ACC112 (cell line): Measurements from ENCODE around the gene RIMS1.

Source experiments
- H2AFZ ChIP-seq: fragments of 200-600 bp; sonication (generic); one replicate; pipeline ENCODE4 v1.6.0; 2017; ENCODE audit warnings: antibody characterized with exemption, low read length; ENCODE audit not compliant: unreplicated experiment
- H3K27ac ChIP-seq: fragments of 200-600 bp; sonication (generic); 2 replicates; pipeline ENCODE4 v1.5.1; 2014; ENCODE audit warnings: low read depth, mild to moderate bottlenecking, antibody characterized with exemption, low read length, moderate library complexity
- H3K27me3 ChIP-seq: fragments of 200-600 bp; sonication (generic); 2 replicates; pipeline ENCODE4 v1.6.1; 2014; ENCODE audit warnings: mild to moderate bottlenecking, antibody characterized with exemption, low read length, moderate library complexity, mixed read lengths; ENCODE audit not compliant: insufficient read depth
- H3K36me3 ChIP-seq: fragments of 200-600 bp; sonication (generic); 2 replicates; pipeline ENCODE4 v1.6.1; 2016; ENCODE audit warnings: mild to moderate bottlenecking, antibody characterized with exemption, low read length, moderate library complexity, mixed read lengths; ENCODE audit not compliant: insufficient read depth
- H3K4me1 ChIP-seq: fragments of 200-600 bp; sonication (generic); one replicate; pipeline ENCODE4 v1.6.1; 2016; ENCODE audit warnings: low read length, mixed read lengths; ENCODE audit not compliant: insufficient read depth, unreplicated experiment, control insufficient read depth
- H3K4me3 ChIP-seq: fragments of 200-600 bp; sonication (generic); 2 replicates; pipeline ENCODE4 v1.5.1; 2014; ENCODE audit warnings: mild to moderate bottlenecking, low read depth, low read length
- H3K79me2 ChIP-seq: fragments of 200-600 bp; sonication (generic); one replicate; pipeline ENCODE4 v1.6.0; 2016; ENCODE audit warnings: low read length; ENCODE audit not compliant: control insufficient read depth, unreplicated experiment, insufficient read depth

The RIMS1 gene

GRCh38 chr6:72151742-72152141 lies 265.4 kb downstream of the RIMS1 start:
- Histone ChIP-seq H3K4me3 (no peak overlapping the region), H3K4me1 (no peaks in the 10 kb centered on the region), H3K79me2 (no peaks in the 10 kb centered on the region), H3K36me3 (no peaks in the 10 kb centered on the region), H2AFZ (no peak overlapping the region), H3K27me3 (no peaks in the 10 kb centered on the region), H3K27ac (no peak overlapping the region)

- no peaks in the 10 kb centered on the region for H3K4me1 ChIP-seq
- no peak overlapping the region for H3K4me3 ChIP-seq
- H2AFZ ChIP-seq: no peak overlapping the region
- H3K27me3 ChIP-seq: no peaks in the 10 kb centered on the region; the same call in 1 of the 2 replicates
- no peaks in the 10 kb centered on the region for H3K79me2 ChIP-seq
- H3K36me3 ChIP-seq: no peaks in the 10 kb centered on the region
- no peak overlapping the region for H3K27ac ChIP-seq
These were observed 289.6 kb downstream of the RIMS1 start for GRCh38 chr6:72175916-72176315.

- Histone ChIP-seq H3K4me3 (peak overlapping the region; percentile 94), H3K4me1 (no peaks in the 10 kb centered on the region), H3K27ac (no peak overlapping the region), H3K27me3 (peaks cover 20% of the 10 kb centered on the region), H3K79me2 (no peaks in the 10 kb centered on the region), H2AFZ (peak overlapping the region; percentile 61), H3K36me3 (no peaks in the 10 kb centered on the region)
These were observed 296.2 kb downstream of the RIMS1 start for GRCh38 chr6:72182337-72183246.

GRCh38 chr6:72203983-72204382 lies 317.6 kb downstream of the RIMS1 start:
- no peaks in the 10 kb centered on the region for H3K36me3 ChIP-seq
- H3K27me3 ChIP-seq: no peaks in the 10 kb centered on the region
- peaks cover 8% of the 10 kb centered on the region for H3K4me1 ChIP-seq
- H3K79me2 ChIP-seq: no peaks in the 10 kb centered on the region
- H2AFZ ChIP-seq: peak overlapping the region; percentile 93
- H3K4me3 ChIP-seq: peak overlapping the region; percentile 48; the same call in 1 of the 2 replicates
- no peak overlapping the region for H3K27ac ChIP-seq

GRCh38 chr6:72205500-72205899 lies 319.1 kb downstream of the RIMS1 start:
- H3K79me2 ChIP-seq: no peaks in the 10 kb centered on the region
- peaks cover 8% of the 10 kb centered on the region for H3K4me1 ChIP-seq
- no peak overlapping the region for H2AFZ ChIP-seq
- no peaks in the 10 kb centered on the region for H3K36me3 ChIP-seq
- H3K4me3 ChIP-seq: no peak overlapping the region
- H3K27me3 ChIP-seq: no peaks in the 10 kb centered on the region
- H3K27ac ChIP-seq: no peak overlapping the region

GRCh38 chr6:72206606-72207005 lies 320.3 kb downstream of the RIMS1 start:
- peaks cover 8% of the 10 kb centered on the region for H3K4me1 ChIP-seq
- H3K27me3 ChIP-seq: no peaks in the 10 kb centered on the region

GRCh38 chr6:72212686-72213085 lies 326.3 kb downstream of the RIMS1 start:
- Histone ChIP-seq H3K79me2 (no peaks in the 10 kb centered on the region), H3K27me3 (no peaks in the 10 kb centered on the region), H3K4me3 (no peak overlapping the region), H3K4me1 (no peaks in the 10 kb centered on the region), H2AFZ (no peak overlapping the region), H3K36me3 (no peaks in the 10 kb centered on the region), H3K27ac (no peak overlapping the region)

More at GRCh38 chr6:72206606-72207005, 320.3 kb downstream of the RIMS1 start:
- no peaks in the 10 kb centered on the region for H3K36me3 ChIP-seq
- H3K4me3 ChIP-seq: no peak overlapping the region
- H3K27ac ChIP-seq: no peak overlapping the region
- no peaks in the 10 kb centered on the region for H3K79me2 ChIP-seq
- no peak overlapping the region for H2AFZ ChIP-seq

- H3K36me3 ChIP-seq: no peaks in the 10 kb centered on the region
- no peaks in the 10 kb centered on the region for H3K27me3 ChIP-seq
- no peak overlapping the region for H2AFZ ChIP-seq
- no peaks in the 10 kb centered on the region for H3K4me1 ChIP-seq
- no peak overlapping the region for H3K4me3 ChIP-seq
- no peaks in the 10 kb centered on the region for H3K79me2 ChIP-seq
- H3K27ac ChIP-seq: no peak overlapping the region
These were observed 327.3 kb downstream of the RIMS1 start for GRCh38 chr6:72213654-72214053.

GRCh38 chr6:72216222-72217068 lies 330.1 kb downstream of the RIMS1 start:
- no peak overlapping the region for H3K4me3 ChIP-seq
- H3K27me3 ChIP-seq: no peaks in the 10 kb centered on the region
- H3K4me1 ChIP-seq: no peaks in the 10 kb centered on the region
- no peak overlapping the region for H2AFZ ChIP-seq
- H3K36me3 ChIP-seq: no peaks in the 10 kb centered on the region
- H3K79me2 ChIP-seq: no peaks in the 10 kb centered on the region
- H3K27ac ChIP-seq: no peak overlapping the region

GRCh38 chr6:72217626-72218025 lies 331.3 kb downstream of the RIMS1 start:
- Histone ChIP-seq H3K27ac (no peak overlapping the region), H3K79me2 (no peaks in the 10 kb centered on the region), H3K4me3 (no peak overlapping the region), H2AFZ (no peak overlapping the region), H3K36me3 (no peaks in the 10 kb centered on the region), H3K27me3 (no peaks in the 10 kb centered on the region), H3K4me1 (no peaks in the 10 kb centered on the region)
